ENCODE data around the gene TNMD.

TNMD gene

DNA sequence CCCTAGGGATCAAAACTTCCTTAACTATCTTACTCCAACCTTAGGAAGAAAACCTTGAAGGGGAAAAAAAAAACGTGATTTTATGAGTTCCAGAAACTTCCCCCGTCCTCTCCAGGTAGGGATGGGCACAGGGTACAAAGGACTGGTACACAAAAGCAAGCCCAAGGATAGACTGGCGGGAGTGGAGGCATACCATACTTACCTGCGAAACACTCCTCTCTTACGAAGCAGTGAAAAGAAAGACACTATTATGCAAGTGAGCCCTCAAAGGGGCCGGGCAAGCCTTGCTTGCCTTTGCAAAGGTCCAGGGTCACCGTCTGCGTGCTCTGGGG, 51.2 kb downstream of the TNMD start:
- Histone ChIP-seq H3K36me3 (replicated peaks) (peaks cover 2% of the 10 kb centered on the region), H3K4me3 (ENCODE audit: low read depth, low read length) (peak overlapping the region; percentile 73), H3K27me3 (replicated peaks) (no peaks in the 10 kb centered on the region), H3K27ac (peak overlapping the region; percentile 73)
- in situ Hi-C loops (cut with HindIII; ENCODE audit: low pct_ligation_motif_present, low sequenced_read_pairs), result no loop called here
- TF ChIP-seq CTCF (IDR thresholded peaks at IDR 0.05; ENCODE audit: low read depth, low read length, missing control alignments), result no peak
- no peak for DNase-seq

DNA sequence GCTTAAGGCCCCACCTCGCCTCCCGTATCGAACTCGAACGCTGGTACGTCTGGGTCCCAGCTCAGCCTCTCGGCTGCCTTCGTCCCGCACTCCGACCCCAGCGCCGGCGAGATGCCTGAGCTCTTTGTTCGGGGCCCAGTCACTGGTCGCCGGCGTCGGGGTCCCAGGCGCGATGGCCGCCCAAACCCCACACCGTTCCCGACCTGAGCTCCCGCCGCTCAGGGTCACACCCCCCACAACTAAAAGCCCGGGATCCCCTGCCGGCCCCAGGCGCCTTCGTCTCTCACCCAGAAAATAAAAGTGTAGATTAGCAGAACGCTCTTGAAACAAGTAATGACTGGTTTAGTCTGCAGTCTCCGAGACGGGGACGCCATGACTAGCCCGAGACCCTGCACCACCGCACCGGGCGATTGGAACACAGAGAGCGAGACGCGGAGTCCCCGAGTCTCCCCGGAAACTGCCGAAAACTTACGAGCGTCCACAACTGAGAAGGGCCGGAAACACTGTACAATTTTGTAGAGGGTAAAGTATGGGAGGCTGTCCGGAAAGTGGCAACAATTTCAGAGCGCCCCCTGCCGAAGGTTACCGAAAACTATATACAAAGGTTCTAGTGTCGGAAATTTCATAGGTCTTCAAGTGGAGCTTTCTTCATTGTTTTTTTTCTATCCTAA, 51.7 kb downstream of the TNMD start, which contains the start of gene TSPAN6:
TSS of gene TSPAN6 (minus strand) at position 486 of the 671 bp plus-strand sequence. CDS start at position 374, 112 bp downstream.
- DNase-seq, result peak; percentile 89
- H3K4me3 ChIP-seq (ENCODE audit: low read depth, low read length), result peak within 1 kb of the TSS; percentile 73
- in situ Hi-C loops (cut with HindIII; ENCODE audit: low pct_ligation_motif_present, low sequenced_read_pairs), result no loop called here

DNA sequence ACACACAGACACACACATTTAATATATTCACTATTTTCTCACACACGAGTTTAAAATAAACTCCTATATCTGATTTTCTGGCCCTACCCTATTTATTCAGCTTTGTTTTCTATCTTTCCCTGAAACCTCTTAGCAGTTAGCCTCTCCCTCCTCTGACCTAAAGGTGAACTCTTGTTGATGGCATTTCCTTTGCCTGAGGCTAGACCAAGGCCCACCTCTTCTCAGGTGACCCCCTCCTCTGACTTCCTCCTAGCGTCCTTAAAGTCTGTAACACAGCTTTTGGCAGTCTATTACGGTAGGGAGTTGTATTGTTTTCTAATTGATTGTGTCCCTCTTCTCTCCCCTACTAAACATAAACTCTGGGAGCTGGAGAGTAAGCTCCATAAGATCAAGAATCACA, 57.6 kb downstream of the TNMD start:
- in situ Hi-C loops (cut with HindIII; ENCODE audit: low pct_ligation_motif_present, low sequenced_read_pairs), result no loop called here
- no peak for TF ChIP-seq CTCF (IDR thresholded peaks at IDR 0.05; ENCODE audit: low read depth, low read length, missing control alignments)
- no peak overlapping the region for H3K4me3 ChIP-seq (ENCODE audit: low read depth, low read length)
- H3K27ac ChIP-seq, result no peak overlapping the region
- H3K36me3 ChIP-seq (replicated peaks), result no peaks in the 10 kb centered on the region
- no peak for DNase-seq
- H3K27me3 ChIP-seq (replicated peaks), result no peaks in the 10 kb centered on the region

More for the DNA sequence above, 51.7 kb downstream of the TNMD start, which contains the start of gene TSPAN6:
- Histone ChIP-seq H3K36me3 (replicated peaks) (peaks cover 2% of the 10 kb centered on the region), H3K27ac (peak within 1 kb of the TSS; percentile 73), H3K27me3 (replicated peaks) (no peaks in the 10 kb centered on the region)
- peak; percentile 61 for TF ChIP-seq CTCF (IDR thresholded peaks at IDR 0.05; ENCODE audit: low read depth, low read length, missing control alignments)

DNA sequence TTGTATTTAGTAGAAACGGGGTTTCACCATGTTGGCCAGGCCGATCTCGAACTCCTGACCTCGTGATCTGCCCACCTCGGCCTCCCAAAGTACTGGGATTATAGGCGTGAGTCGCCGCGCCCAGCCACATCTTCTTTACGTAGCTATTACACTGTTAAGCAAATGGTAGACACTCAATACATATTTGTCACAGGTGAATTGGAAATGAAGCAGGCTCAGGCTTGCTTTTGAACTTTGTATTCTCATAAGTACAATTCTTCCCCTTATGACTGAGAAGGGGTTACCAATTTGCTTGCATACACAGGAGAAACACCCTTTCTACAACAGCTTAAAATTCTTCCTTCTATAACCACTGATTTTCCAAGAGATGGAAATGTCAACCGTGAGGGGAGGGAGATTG, 58.5 kb downstream of the TNMD start:
- in situ Hi-C loops (cut with HindIII; ENCODE audit: low pct_ligation_motif_present, low sequenced_read_pairs), result no loop called here
- TF ChIP-seq CTCF (IDR thresholded peaks at IDR 0.05; ENCODE audit: low read depth, low read length, missing control alignments), result no peak
- Histone ChIP-seq H3K27me3 (replicated peaks) (no peaks in the 10 kb centered on the region), H3K36me3 (replicated peaks) (no peaks in the 10 kb centered on the region), H3K4me3 (ENCODE audit: low read depth, low read length) (no peak overlapping the region), H3K27ac (peak overlapping the region; percentile 79)
- DNase-seq, result no peak

GRCh38 chrX:100643956-100644860, 59.5 kb downstream of the TNMD start, which contains the start of gene SRPX2:
SRPX2 (plus strand) TSS chrX:100644199; CDS start chrX:100646323, 2,124 bp downstream.
- Histone ChIP-seq H3K27ac (peak within 1 kb of the TSS; percentile 79), H3K36me3 (replicated peaks) (no peaks in the 10 kb centered on the region), H3K4me3 (ENCODE audit: low read depth, low read length) (peak within 1 kb of the TSS; percentile 68), H3K27me3 (replicated peaks) (no peaks in the 10 kb centered on the region)
- no peak for TF ChIP-seq CTCF (IDR thresholded peaks at IDR 0.05; ENCODE audit: low read depth, low read length, missing control alignments)
- DNase-seq, result peak; percentile 81
- in situ Hi-C loops (cut with HindIII; ENCODE audit: low pct_ligation_motif_present, low sequenced_read_pairs), result no loop called here

All from brain microvascular endothelial cell (primary cell).